DOHH2 (cell line): ENCODE results near the gene SCAPER.
"Not testable (repeated sequence)": the region's sequence is repeated elsewhere in the genome, so short reads cannot be mapped to it uniquely, and the experiment has no call there.

Experiments used
- H3F3A ChIP-seq: fragments of 200-600 bp; sonication (generic), shearing (Covaris generic); 2 replicates; pipeline ENCODE4 v1.6.0; 2016; ENCODE audit warnings: antibody characterized with exemption, mild to moderate bottlenecking; ENCODE audit not compliant: control insufficient read depth, insufficient read depth
- H3K27ac ChIP-seq: fragments of 200-600 bp; sonication (generic); 2 replicates; pipeline ENCODE4 v1.5.1; 2014; ENCODE audit warnings: low read depth, mild to moderate bottlenecking, low read length, moderate library complexity
- H3K27me3 ChIP-seq: fragments of 200-600 bp; sonication (generic); 2 replicates; pipeline ENCODE4 v1.6.1; 2014; ENCODE audit warnings: mild to moderate bottlenecking, low read length, mixed read lengths; ENCODE audit not compliant: control insufficient read depth
- H3K36me3 ChIP-seq: fragments of 200-600 bp; sonication (generic); 2 replicates; pipeline ENCODE4 v1.6.1; 2014; ENCODE audit warnings: mild to moderate bottlenecking, low read length, moderate library complexity, mixed read lengths; ENCODE audit not compliant: control insufficient read depth
- H3K4me1 ChIP-seq: fragments of 200-600 bp; sonication (generic); 2 replicates; pipeline ENCODE4 v1.6.1; 2014; ENCODE audit warnings: mild to moderate bottlenecking, low read length, mixed read lengths; ENCODE audit not compliant: control insufficient read depth
- H3K4me2 ChIP-seq: fragments of 200-600 bp; sonication (generic); 2 replicates; pipeline ENCODE4 v1.6.0; 2014; ENCODE audit warnings: mild to moderate bottlenecking, low read length, moderate library complexity
- H3K4me3 ChIP-seq: fragments of 200-600 bp; sonication (generic); 2 replicates; pipeline ENCODE4 v1.5.1; 2014; ENCODE audit warnings: mild to moderate bottlenecking, low read length, mixed read lengths
- H3K79me2 ChIP-seq: fragments of 200-600 bp; sonication (generic); 2 replicates; pipeline ENCODE4 v1.6.1; 2014; ENCODE audit warnings: mild to moderate bottlenecking, low read length, mixed read lengths; ENCODE audit not compliant: control insufficient read depth
- H3K9me2 ChIP-seq: fragments of 200-600 bp; sonication (generic); replicated peaks from 2 replicates; pipeline ENCODE4 v1.6.1; 2014; ENCODE audit warnings: mild to moderate bottlenecking, low read length, mixed read lengths; ENCODE audit not compliant: control insufficient read depth
- H3K9me3 ChIP-seq: fragments of 200-600 bp; sonication (generic); 2 replicates; pipeline ENCODE4 v1.6.1; 2014; ENCODE audit warnings: antibody characterized with exemption, low read length, mixed read lengths; ENCODE audit not compliant: control insufficient read depth, insufficient read depth
- H4K20me1 ChIP-seq: fragments of 200-600 bp; sonication (generic); 2 replicates; pipeline ENCODE4 v1.6.0; 2014; ENCODE audit warnings: low read depth, mild to moderate bottlenecking, antibody characterized with exemption, low read length, moderate library complexity; ENCODE audit not compliant: control insufficient read depth, insufficient read depth
- EZH2phosphoT487 ChIP-seq: fragments of 200-600 bp; sonication (generic); IDR thresholded peaks from 2 replicates; pipeline ENCODE4 v1.6.1; 2017; ENCODE audit warnings: borderline replicate concordance, mild to moderate bottlenecking, antibody characterized with exemption, low read length, moderate library complexity, mixed read lengths
- TF ChIP-seq, protein P1 (sequence below): fragments of 200-600 bp; sonication (generic); IDR thresholded peaks from one replicate; pipeline ENCODE4 v1.5.1; 2014; ENCODE audit warnings: antibody characterized with exemption, mild to moderate bottlenecking, low read depth, low read length; ENCODE audit not compliant: poor library complexity, severe bottlenecking

SCAPER gene

DNA sequence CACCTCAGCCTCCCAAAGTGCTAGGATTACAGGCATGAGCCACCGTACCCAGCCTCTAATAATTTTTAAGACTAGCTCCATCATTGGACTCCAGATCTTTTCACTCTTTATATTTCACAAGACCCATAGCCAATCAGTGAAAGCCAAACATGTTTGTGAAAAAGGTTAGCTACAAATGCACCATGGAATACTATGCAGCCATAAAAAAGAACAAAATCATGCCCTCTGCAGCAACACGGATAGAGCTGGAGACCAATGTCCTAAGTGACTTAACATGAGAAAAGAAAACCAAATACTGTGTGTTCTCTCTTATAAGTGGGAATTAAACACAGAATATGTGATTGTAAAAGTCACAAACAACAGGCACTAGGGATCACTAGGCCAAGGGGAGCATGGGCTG is 3.2 kb downstream of the SCAPER start:
- Histone ChIP-seq H3K4me1 (peaks cover 19% of the 10 kb centered on the region), H3K27me3 (peaks cover 11% of the 10 kb centered on the region), H3K27ac (no peak overlapping the region), H4K20me1 (no peaks in the 10 kb centered on the region), H3K9me3 (no peaks in the 10 kb centered on the region), H3K36me3 (no peaks in the 10 kb centered on the region), H3K4me3 (no peak overlapping the region), H3K4me2 (no peak overlapping the region), H3K9me2 (no peaks in the 10 kb centered on the region), H3F3A (peaks cover 9% of the 10 kb centered on the region; the same call in 1 of the 2 replicates), H3K79me2 (no peaks in the 10 kb centered on the region)
- TF ChIP-seq EZH2phosphoT487 = no peak
- TF ChIP-seq, protein P1, sequence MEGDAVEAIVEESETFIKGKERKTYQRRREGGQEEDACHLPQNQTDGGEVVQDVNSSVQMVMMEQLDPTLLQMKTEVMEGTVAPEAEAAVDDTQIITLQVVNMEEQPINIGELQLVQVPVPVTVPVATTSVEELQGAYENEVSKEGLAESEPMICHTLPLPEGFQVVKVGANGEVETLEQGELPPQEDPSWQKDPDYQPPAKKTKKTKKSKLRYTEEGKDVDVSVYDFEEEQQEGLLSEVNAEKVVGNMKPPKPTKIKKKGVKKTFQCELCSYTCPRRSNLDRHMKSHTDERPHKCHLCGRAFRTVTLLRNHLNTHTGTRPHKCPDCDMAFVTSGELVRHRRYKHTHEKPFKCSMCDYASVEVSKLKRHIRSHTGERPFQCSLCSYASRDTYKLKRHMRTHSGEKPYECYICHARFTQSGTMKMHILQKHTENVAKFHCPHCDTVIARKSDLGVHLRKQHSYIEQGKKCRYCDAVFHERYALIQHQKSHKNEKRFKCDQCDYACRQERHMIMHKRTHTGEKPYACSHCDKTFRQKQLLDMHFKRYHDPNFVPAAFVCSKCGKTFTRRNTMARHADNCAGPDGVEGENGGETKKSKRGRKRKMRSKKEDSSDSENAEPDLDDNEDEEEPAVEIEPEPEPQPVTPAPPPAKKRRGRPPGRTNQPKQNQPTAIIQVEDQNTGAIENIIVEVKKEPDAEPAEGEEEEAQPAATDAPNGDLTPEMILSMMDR = no peak

DNA sequence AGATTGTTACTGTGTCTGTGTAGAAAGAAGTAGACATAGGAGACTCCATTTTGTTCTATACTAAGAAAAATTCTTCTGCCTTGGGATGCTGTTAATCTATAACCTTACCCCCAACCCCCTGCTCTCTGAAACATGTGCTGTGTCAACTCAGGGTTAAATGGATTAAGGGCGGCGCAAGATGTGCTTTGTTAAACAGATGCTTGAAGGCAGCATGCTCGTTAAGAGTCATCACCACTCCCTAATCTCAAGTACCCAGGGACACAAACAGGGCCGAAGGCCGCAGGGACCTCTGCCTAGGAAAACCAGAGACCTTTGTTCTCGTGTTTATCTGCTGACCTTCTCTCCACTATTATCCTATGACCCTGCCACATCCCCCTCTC is 5.2 kb downstream of the SCAPER start:
- H3K79me2 ChIP-seq, H3K4me2 ChIP-seq, H3K4me3 ChIP-seq, H3K27me3 ChIP-seq, H3K27ac ChIP-seq, H3F3A ChIP-seq, H3K9me3 ChIP-seq, H3K36me3 ChIP-seq, H3K9me2 ChIP-seq, H4K20me1 ChIP-seq: not testable (repeated sequence)
- peaks cover 11% of the 10 kb centered on the region for H3K4me1 ChIP-seq

DNA sequence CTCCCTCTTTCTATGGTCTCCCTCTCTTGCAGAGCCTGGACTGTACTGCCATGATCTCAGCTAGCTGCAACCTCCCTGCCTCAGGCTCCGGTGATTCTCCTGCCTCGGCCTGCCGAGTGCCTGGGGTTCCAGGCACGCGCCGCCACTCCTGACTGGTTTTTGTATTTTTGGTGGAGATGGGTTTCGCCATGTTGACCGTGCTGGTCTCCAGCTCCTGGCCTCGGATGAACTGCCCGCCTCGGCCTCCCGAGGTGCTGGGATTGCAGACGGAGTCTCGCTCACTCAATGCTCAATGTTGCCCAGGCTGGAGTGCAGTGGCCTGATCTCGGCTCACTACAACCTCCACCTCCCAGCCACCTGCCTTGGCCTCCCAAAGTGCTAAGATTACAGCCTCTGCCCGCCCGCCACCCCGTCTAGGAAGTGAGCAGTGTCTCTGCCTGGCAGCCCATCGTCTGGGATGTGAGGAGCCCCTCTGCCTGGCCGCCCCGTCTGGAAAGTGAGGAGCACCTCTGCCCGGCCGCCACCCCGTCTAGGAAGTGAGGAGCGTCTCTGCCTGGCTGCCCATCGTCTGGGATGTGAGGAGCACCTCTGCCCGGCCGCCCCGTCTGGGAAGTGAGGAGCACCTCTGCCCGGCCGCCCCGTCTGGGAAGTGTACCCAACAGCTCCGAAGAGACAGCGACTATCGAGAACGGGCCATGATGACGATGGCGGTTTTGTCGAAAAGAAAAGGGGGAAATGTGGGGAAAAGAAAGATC is 5.8 kb downstream of the SCAPER start:
- not testable (repeated sequence) for H3K4me3 ChIP-seq, H3K4me1 ChIP-seq, H3F3A ChIP-seq, H3K79me2 ChIP-seq, H3K27me3 ChIP-seq, H3K9me3 ChIP-seq, H3K36me3 ChIP-seq, H3K27ac ChIP-seq, H4K20me1 ChIP-seq, H3K4me2 ChIP-seq, H3K9me2 ChIP-seq

DNA sequence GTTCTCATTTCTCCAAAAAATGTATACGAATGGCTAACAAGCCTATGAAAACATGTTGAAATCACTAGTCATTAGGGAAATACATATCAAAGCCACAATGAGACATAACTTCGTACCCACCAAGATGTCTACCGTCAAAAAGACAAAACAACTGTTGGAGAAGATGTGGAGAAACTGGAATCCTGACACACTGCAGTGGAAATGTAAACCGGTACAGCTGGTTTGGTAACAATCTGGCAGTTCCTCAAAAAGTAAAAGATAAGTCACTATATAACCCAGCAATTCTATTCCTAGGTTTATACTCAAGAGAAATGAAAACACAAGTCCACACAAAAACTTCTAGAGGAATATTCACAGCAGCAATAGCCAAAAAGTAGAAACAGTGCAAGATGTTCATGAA is 7.0 kb downstream of the SCAPER start:
- Histone ChIP-seq H3K27ac (no peak overlapping the region), H3K36me3 (no peaks in the 10 kb centered on the region), H3K4me3 (no peak overlapping the region), H3K4me1 (no peaks in the 10 kb centered on the region), H3K79me2 (no peaks in the 10 kb centered on the region), H3K27me3 (no peaks in the 10 kb centered on the region), H3K9me3 (no peaks in the 10 kb centered on the region), H4K20me1 (no peaks in the 10 kb centered on the region), H3K9me2 (no peaks in the 10 kb centered on the region), H3F3A (no peaks in the 10 kb centered on the region), H3K4me2 (no peak overlapping the region)
- TF ChIP-seq EZH2phosphoT487 = no peak
- TF ChIP-seq, protein P1 = no peak
